ENCODE measurements around the gene TGFBR2.

- TF ChIP-seq SALL2 (tag by site-specific recombination; IDR thresholded peaks at IDR 0.05; ENCODE audit: borderline replicate concordance) (no peak), ZNF529 (tag by site-specific recombination; IDR thresholded peaks at IDR 0.05; ENCODE audit: insufficient replicate concordance) (no peak), ATF2 (tag by site-specific recombination; IDR thresholded peaks at IDR 0.05; ENCODE audit: low read depth) (no peak), CTCF (tag by site-specific recombination; IDR thresholded peaks at IDR 0.05) (no peak), ZNF341 (tag by site-specific recombination; IDR thresholded peaks at IDR 0.05; ENCODE audit: low read depth) (no peak), ZNF423 (tag by site-specific recombination; IDR thresholded peaks at IDR 0.05) (no peak), ZNF350 (tag by site-specific recombination; IDR thresholded peaks at IDR 0.05) (no peak), ZNF114 (tag by site-specific recombination; IDR thresholded peaks at IDR 0.05) (no peak), ZNF449 (tag by site-specific recombination; IDR thresholded peaks at IDR 0.05) (no peak), ZNF292 (tag by site-specific recombination; IDR thresholded peaks at IDR 0.05; ENCODE audit: borderline replicate concordance, low read depth) (no peak), YY1 (tag by site-specific recombination; IDR thresholded peaks at IDR 0.05) (no peak)
Measured at GRCh38 chr3:30642849-30643361, 36.5 kb downstream of the TGFBR2 start.

Data from HEK293 (cell line).